GM19328 (cell line): ENCODE measurements around the gene RNF40.

ENCODE experiments used
- ATAC-seq: cut with Tn5 transposase; IDR thresholded peaks from one replicate; pipeline ENCODE4 v1.9.1; 2021; ENCODE audit warnings: mild to moderate bottlenecking, moderate library complexity; ENCODE audit not compliant: unreplicated experiment

The RNF40 gene

GRCh38 chr16:30761427-30761927 lies 645 bp upstream of the RNF40 start:
- peak; percentile 14 for ATAC-seq

- ATAC-seq = no peak
These were observed 1.0 kb downstream of the RNF40 start for GRCh38 chr16:30762991-30763725.

DNA sequence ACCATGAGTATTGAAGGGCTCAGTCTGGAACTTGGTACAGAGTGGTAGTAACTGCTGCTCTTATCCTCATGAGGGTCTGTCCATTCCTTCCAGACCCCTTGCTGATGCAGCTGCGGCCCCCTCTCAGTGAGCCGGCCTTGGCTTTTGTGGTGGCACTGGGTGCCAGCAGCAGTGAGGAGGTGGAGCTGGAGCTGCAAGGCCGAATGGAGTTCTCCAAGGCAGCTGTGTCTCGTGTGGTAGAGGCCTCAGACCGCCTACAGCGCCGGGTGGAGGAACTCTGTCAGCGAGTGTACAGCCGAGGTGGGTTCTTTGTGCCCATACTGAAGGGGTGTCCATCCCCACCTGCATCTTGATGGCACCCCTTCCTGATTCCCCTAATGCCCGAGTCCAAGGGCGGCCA lies 2.0 kb downstream of the RNF40 start:
- no peak for ATAC-seq

GRCh38 chr16:30764816-30765465 lies 2.8 kb downstream of the RNF40 start:
- ATAC-seq = no peak

DNA sequence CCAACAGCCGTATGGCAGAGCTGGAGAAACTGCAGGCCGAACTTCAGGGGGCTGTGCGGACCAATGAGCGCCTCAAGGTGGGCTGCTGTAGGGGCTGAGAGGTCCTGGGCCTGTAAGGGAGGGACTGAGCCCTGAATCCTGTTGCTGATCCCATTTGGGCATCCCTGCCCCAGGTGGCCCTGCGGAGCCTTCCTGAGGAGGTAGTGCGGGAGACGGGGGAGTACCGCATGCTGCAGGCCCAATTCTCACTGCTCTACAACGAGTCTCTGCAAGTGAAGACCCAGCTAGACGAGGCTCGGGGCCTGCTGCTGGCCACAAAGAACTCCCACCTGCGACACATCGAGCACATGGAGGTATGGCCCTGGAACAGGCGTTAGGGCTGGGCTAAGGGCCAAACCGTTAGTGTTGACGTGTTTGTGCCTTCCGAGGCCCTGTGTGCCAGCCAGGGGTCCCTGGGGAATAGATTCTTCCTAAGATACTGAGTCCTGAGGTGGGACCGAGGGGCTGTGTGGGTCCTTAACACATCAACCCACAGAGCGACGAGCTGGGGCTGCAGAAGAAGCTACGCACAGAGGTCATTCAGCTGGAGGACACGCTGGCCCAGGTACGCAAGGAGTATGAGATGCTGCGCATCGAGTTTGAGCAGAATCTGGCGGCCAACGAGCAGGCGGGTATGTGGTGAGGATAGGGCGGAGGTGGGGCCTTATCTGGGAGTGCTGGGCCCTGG lies 4.2 kb downstream of the RNF40 start:
- ATAC-seq = no peak

- no peak for ATAC-seq
These were observed 4.8 kb downstream of the RNF40 start for GRCh38 chr16:30766933-30767284.

- no peak for ATAC-seq
These were observed 5.8 kb downstream of the RNF40 start for GRCh38 chr16:30767767-30768465.

GRCh38 chr16:30768583-30769181 lies 6.6 kb downstream of the RNF40 start:
- ATAC-seq = no peak

DNA sequence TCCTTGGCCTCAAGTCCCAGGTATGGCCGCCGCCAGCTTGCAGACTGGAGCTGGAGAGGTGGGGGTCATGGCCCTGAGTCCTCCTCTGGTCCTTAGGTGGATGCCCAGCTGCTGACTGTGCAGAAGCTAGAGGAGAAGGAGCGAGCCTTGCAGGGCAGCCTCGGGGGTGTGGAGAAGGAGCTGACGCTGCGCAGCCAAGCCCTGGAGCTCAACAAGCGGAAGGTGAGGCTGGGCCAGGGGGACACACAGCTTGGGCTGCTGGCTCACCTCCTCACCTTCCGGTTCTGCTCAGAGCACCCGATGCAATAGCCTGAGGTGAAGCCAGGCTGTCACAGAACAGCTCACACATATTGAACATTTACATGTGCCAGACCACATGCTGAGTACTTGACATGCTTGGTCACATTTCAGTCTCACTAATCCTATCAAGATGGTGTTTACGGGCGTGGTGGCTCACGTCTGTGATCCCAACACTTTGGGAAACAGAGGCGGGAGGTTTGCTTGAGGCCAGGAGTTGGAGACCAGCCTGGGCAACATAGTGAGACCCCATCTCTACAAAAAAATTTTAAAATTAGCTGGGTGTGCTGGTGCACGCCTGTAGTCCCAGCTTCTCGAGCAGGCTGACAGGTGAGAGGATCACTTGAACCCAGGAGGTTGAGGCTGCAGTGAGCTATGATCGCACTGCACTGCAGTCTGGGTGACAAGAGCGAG lies 7.4 kb downstream of the RNF40 start:
- no peak for ATAC-seq

DNA sequence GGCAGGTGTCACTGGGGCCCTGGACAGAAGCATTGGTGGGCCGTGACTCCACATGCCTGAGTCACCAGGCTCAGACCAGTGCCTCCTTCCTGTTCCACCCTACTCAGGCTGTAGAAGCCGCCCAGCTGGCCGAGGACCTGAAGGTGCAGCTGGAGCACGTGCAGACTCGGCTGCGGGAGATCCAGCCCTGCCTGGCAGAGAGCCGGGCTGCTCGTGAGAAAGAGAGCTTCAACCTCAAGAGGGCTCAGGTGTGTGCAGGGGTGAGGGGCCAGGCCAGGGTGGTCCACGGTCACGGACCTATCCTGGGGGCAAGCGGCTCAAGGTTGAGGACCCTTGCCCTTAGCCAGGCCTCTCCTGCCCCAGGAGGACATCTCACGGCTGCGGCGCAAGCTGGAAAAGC lies 9.6 kb downstream of the RNF40 start:
- no peak for ATAC-seq

- ATAC-seq = no peak
These were observed 11.7 kb downstream of the RNF40 start for GRCh38 chr16:30773826-30774225.

DNA sequence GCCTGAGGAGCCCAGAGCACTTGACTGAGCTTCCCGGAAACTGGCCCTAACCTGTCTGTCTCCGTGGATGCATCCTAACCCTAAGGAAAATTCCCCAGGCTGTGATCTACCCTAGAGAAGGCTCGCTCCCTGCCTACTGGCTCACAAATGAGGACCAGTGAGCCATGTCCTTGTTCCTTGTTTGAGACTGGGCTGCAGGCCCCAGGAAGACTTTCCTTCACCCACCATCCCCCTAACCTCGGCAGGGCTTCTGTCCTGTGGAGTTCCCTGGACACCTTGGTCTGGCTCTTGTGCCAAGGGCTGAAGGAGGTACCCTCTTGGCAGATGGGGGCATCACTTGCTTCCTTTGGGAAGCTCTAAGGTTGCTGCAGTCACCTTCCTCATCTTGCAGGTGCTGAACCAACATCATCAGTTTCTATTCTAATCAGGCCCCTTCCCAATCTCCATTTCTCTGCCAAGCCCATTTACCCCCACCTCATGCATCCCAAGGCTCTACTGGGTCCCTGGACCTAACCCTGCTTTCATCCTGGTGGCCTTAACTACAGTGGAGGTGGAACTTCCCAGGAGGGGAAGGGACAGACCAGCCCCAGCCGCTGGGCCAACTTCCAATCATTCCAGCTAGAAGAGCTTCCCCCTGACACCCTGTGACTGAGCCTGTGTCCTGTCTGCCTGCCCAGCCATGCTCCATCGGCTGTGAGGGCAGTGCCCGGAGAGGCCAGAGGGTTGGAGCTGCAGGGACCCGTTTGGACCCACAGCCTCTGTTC lies 12.4 kb downstream of the RNF40 start:
- ATAC-seq = no peak

GRCh38 chr16:30775131-30775391 lies 12.9 kb downstream of the RNF40 start:
- ATAC-seq = no peak

- no peak for ATAC-seq
These were observed 13.5 kb downstream of the RNF40 start for GRCh38 chr16:30775392-30776188.

DNA sequence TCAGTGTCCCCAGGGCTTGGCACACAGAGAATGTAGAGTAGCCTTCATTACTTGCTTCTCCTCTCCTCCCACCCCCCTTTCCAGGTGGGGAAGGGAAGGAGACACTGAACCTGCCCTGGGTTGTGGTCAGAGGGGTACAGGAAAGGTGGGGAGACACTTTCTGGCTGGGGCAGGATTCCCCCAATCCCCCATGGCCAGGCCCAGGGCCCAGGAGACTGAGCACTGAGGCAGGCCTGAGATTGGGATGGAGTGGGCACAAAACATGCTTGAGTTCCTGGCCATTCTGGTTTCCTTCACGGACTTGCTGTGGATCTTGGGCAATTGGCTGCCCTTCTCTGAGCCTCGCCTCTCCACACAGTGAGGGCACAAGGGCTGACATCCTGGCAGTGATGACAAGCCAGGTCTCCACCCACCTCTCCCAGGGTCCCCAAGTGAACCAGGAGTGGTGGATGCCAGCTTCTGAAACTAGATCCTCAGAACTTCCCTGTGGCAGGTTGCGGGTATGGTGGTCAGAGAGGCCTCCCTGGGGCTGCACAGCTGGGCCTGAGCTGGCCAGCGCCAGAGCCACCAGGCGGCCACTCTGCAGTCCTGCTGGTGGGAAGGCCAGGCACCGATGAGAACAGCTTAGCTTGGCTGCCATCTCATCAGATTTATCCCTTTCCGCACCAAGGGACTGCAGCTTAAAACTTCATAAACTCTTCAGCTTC lies 15.6 kb downstream of the RNF40 start:
- ATAC-seq = no peak

GRCh38 chr16:30778549-30779244 lies 16.6 kb downstream of the RNF40 start:
- no peak for ATAC-seq

DNA sequence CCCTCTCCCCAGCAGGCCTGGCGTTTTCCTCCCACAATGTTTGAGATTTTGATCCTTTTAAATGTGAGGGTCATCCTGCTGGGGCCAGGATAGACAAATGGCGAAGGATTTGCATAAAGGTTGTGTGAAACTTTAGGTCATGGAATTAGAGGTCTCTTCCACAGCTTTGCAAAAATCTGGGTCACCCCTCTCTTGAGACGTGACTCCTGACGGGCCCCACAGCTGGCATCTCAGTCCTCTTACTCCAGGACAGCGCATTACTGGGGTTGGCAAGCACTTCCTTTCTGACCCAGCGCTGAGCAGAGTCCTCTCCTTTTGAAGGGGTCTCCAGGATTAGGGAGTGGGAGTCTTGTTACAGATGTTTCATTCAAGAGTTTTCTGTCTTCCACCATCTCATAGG lies 17.5 kb downstream of the RNF40 start:
- ATAC-seq = no peak

GRCh38 chr16:30780021-30780420 lies 17.9 kb downstream of the RNF40 start:
- ATAC-seq = no peak
